Measurements from ENCODE around the gene IFNL2.
"Not testable (repeated sequence)": the region's sequence is repeated elsewhere in the genome, so short reads cannot be mapped to it uniquely, and the experiment has no call there.

IFNL2 gene

GRCh38 chr19:39253374-39254149, 14.6 kb upstream of the IFNL2 start:
- Histone ChIP-seq H3K36me3 (ENCODE audit: control insufficient read depth, insufficient read depth, low read length) (no peaks in the 10 kb centered on the region), H3K4me3 (ENCODE audit: low read length) (no peak overlapping the region), H3K27ac (ENCODE audit: low read length) (no peak overlapping the region), H3K27me3 (ENCODE audit: control insufficient read depth, insufficient read depth, low read length) (peaks cover 20% of the 10 kb centered on the region), H3K4me1 (ENCODE audit: control insufficient read depth, insufficient read depth, low read length) (no peaks in the 10 kb centered on the region), H3K9me3 (ENCODE audit: control insufficient read depth, insufficient read depth, low read length) (no peaks in the 10 kb centered on the region)
- WGBS (ENCODE audit: insufficient coverage, insufficient read length) = no CpG with 5 or more reads among the region's 8 CpGs
- no peak for DNase-seq (ENCODE audit: low read depth, low spot score)

GRCh38 chr19:39254531-39255345, 13.5 kb upstream of the IFNL2 start:
- DNase-seq (ENCODE audit: low read depth, low spot score) = no peak
- no peak overlapping the region for H3K4me3 ChIP-seq (ENCODE audit: low read length)
- no CpG with 5 or more reads among the region's 29 CpGs for WGBS (ENCODE audit: insufficient coverage, insufficient read length)
- peaks cover 8% of the 10 kb centered on the region; the same call in 1 of the 2 replicates for H3K27me3 ChIP-seq (ENCODE audit: control insufficient read depth, insufficient read depth, low read length)
- H3K9me3 ChIP-seq (ENCODE audit: control insufficient read depth, insufficient read depth, low read length) = no peaks in the 10 kb centered on the region
- H3K36me3 ChIP-seq (ENCODE audit: control insufficient read depth, insufficient read depth, low read length) = no peaks in the 10 kb centered on the region
- H3K4me1 ChIP-seq (ENCODE audit: control insufficient read depth, insufficient read depth, low read length) = no peaks in the 10 kb centered on the region
- H3K27ac ChIP-seq (ENCODE audit: low read length) = no peak overlapping the region

GRCh38 chr19:39257227-39257626, 11.0 kb upstream of the IFNL2 start:
- Histone ChIP-seq H3K27me3 (ENCODE audit: control insufficient read depth, insufficient read depth, low read length) (peaks cover 4% of the 10 kb centered on the region; the same call in 1 of the 2 replicates), H3K4me1 (ENCODE audit: control insufficient read depth, insufficient read depth, low read length) (no peaks in the 10 kb centered on the region), H3K27ac (ENCODE audit: low read length) (no peak overlapping the region), H3K4me3 (ENCODE audit: low read length) (no peak overlapping the region), H3K9me3 (ENCODE audit: control insufficient read depth, insufficient read depth, low read length) (no peaks in the 10 kb centered on the region), H3K36me3 (ENCODE audit: control insufficient read depth, insufficient read depth, low read length) (no peaks in the 10 kb centered on the region)
- WGBS (ENCODE audit: insufficient coverage, insufficient read length) = no CpG with 5 or more reads among the region's 4 CpGs
- DNase-seq (ENCODE audit: low read depth, low spot score) = no peak

- Histone ChIP-seq H3K36me3 (ENCODE audit: control insufficient read depth, insufficient read depth, low read length) (no peaks in the 10 kb centered on the region), H3K27me3 (ENCODE audit: control insufficient read depth, insufficient read depth, low read length) (peaks cover 32% of the 10 kb centered on the region), H3K4me3 (ENCODE audit: low read length) (no peak overlapping the region), H3K4me1 (ENCODE audit: control insufficient read depth, insufficient read depth, low read length) (peaks cover 2% of the 10 kb centered on the region; the same call in 1 of the 2 replicates), H3K27ac (ENCODE audit: low read length) (no peak overlapping the region), H3K9me3 (ENCODE audit: control insufficient read depth, insufficient read depth, low read length) (no peaks in the 10 kb centered on the region)
- no peak for DNase-seq (ENCODE audit: low read depth, low spot score)
- WGBS (ENCODE audit: insufficient coverage, insufficient read length) = no CpG with 5 or more reads among the region's 3 CpGs
Measured at GRCh38 chr19:39261704-39262103, 6.5 kb upstream of the IFNL2 start.

- no peak for DNase-seq (ENCODE audit: low read depth, low spot score)
- H3K4me3 ChIP-seq (ENCODE audit: low read length) = no peak overlapping the region
- no peaks in the 10 kb centered on the region for H3K9me3 ChIP-seq (ENCODE audit: control insufficient read depth, insufficient read depth, low read length)
- no peak overlapping the region for H3K27ac ChIP-seq (ENCODE audit: low read length)
- no peaks in the 10 kb centered on the region for H3K36me3 ChIP-seq (ENCODE audit: control insufficient read depth, insufficient read depth, low read length)
- H3K27me3 ChIP-seq (ENCODE audit: control insufficient read depth, insufficient read depth, low read length) = peaks cover 32% of the 10 kb centered on the region
- peaks cover 2% of the 10 kb centered on the region; the same call in 1 of the 2 replicates for H3K4me1 ChIP-seq (ENCODE audit: control insufficient read depth, insufficient read depth, low read length)
- WGBS (ENCODE audit: insufficient coverage, insufficient read length) = no CpG with 5 or more reads among the region's 4 CpGs
Measured at GRCh38 chr19:39262496-39262895, 5.7 kb upstream of the IFNL2 start.

- H3K27me3 ChIP-seq (ENCODE audit: control insufficient read depth, insufficient read depth, low read length) = peaks cover 32% of the 10 kb centered on the region
- H3K36me3 ChIP-seq (ENCODE audit: control insufficient read depth, insufficient read depth, low read length) = no peaks in the 10 kb centered on the region
- peaks cover 2% of the 10 kb centered on the region; the same call in 1 of the 2 replicates for H3K4me1 ChIP-seq (ENCODE audit: control insufficient read depth, insufficient read depth, low read length)
- WGBS (ENCODE audit: insufficient coverage, insufficient read length) = no CpG with 5 or more reads among the region's 17 CpGs
- no peak overlapping the region for H3K27ac ChIP-seq (ENCODE audit: low read length)
- H3K4me3 ChIP-seq (ENCODE audit: low read length) = no peak overlapping the region
- H3K9me3 ChIP-seq (ENCODE audit: control insufficient read depth, insufficient read depth, low read length) = no peaks in the 10 kb centered on the region
- DNase-seq (ENCODE audit: low read depth, low spot score) = no peak
Measured at GRCh38 chr19:39263912-39264305, 4.3 kb upstream of the IFNL2 start.

GRCh38 chr19:39264306-39265290, 3.6 kb upstream of the IFNL2 start:
- H3K36me3 ChIP-seq (ENCODE audit: control insufficient read depth, insufficient read depth, low read length) = no peaks in the 10 kb centered on the region
- no CpG with 5 or more reads among the region's 102 CpGs for WGBS (ENCODE audit: insufficient coverage, insufficient read length)
- peak overlapping the region; percentile 8; the same call in 1 of the 2 replicates for H3K4me3 ChIP-seq (ENCODE audit: low read length)
- DNase-seq (ENCODE audit: low read depth, low spot score) = no peak
- H3K9me3 ChIP-seq (ENCODE audit: control insufficient read depth, insufficient read depth, low read length) = no peaks in the 10 kb centered on the region
- H3K4me1 ChIP-seq (ENCODE audit: control insufficient read depth, insufficient read depth, low read length) = peaks cover 2% of the 10 kb centered on the region; the same call in 1 of the 2 replicates
- no peak overlapping the region for H3K27ac ChIP-seq (ENCODE audit: low read length)
- H3K27me3 ChIP-seq (ENCODE audit: control insufficient read depth, insufficient read depth, low read length) = peaks cover 32% of the 10 kb centered on the region

- Histone ChIP-seq H3K27me3 (ENCODE audit: control insufficient read depth, insufficient read depth, low read length) (peaks cover 32% of the 10 kb centered on the region), H3K9me3 (ENCODE audit: control insufficient read depth, insufficient read depth, low read length) (no peaks in the 10 kb centered on the region), H3K36me3 (ENCODE audit: control insufficient read depth, insufficient read depth, low read length) (no peaks in the 10 kb centered on the region), H3K4me3 (ENCODE audit: low read length) (no peak overlapping the region), H3K27ac (ENCODE audit: low read length) (no peak overlapping the region), H3K4me1 (ENCODE audit: control insufficient read depth, insufficient read depth, low read length) (peaks cover 2% of the 10 kb centered on the region; the same call in 1 of the 2 replicates)
- DNase-seq (ENCODE audit: low read depth, low spot score) = no peak
- no CpG with 5 or more reads among the region's 39 CpGs for WGBS (ENCODE audit: insufficient coverage, insufficient read length)
Measured at GRCh38 chr19:39265321-39265916, 2.8 kb upstream of the IFNL2 start.

GRCh38 chr19:39268531-39269223, 481 bp downstream of the IFNL2 start:
- DNase-seq (ENCODE audit: low read depth, low spot score); H3K4me3 ChIP-seq (ENCODE audit: low read length); H3K27ac ChIP-seq (ENCODE audit: low read length); H3K36me3 ChIP-seq (ENCODE audit: control insufficient read depth, insufficient read depth, low read length); H3K4me1 ChIP-seq (ENCODE audit: control insufficient read depth, insufficient read depth, low read length); H3K9me3 ChIP-seq (ENCODE audit: control insufficient read depth, insufficient read depth, low read length): not testable (repeated sequence)
- H3K27me3 ChIP-seq (ENCODE audit: control insufficient read depth, insufficient read depth, low read length) = peaks cover 22% of the 10 kb centered on the region
- no CpG with 5 or more reads among the region's 10 CpGs for WGBS (ENCODE audit: insufficient coverage, insufficient read length)

Data from iPS DF 6.9 (cell line).